DMS53 treated with DMSO at 0.1 percent for 48 hours (cell line): ENCODE data around the gene OR52E8.

Experiments
- DNase-seq: peaks from one replicate; lab custom pipeline; 2025; ENCODE audit not compliant: unreplicated experiment; lab: John Stamatoyannopoulos, UW

The OR52E8 gene

GRCh38 chr11:5808500-5809121 lies 48.9 kb downstream of the OR52E8 start, which contains the start of gene OR52N2:
OR52N2 (plus strand) TSS chr11:5808924; CDS start chr11:5820336, 11,412 bp downstream.
- peak; percentile 82 for DNase-seq

DNA sequence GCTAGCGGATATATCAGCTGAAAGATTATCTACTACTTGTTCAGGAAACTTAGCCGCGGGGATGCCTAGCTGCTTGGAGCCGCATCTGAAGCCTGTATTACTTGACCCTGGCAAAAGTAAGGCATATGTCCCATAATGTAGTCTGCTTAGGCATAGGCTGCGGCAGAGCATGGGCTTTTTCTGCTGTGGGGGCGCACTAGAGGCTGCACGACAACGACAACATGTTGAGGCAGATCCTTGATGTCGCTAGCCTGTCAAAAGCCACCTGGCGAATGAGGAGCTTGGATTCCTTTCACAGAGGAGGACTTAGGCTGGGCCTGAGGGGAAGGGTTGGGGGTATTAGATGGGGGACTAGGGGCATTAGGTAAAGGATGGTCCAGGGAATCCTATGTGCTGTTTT lies 49.9 kb downstream of the OR52E8 start:
- no peak for DNase-seq
